IMR-90 (cell line): ENCODE data around the gene HMGCLL1.

Source experiments
- CHD1 ChIP-seq: IDR thresholded peaks from 2 replicates; pipeline ENCODE4 v1.6.1; 2012; ENCODE audit warnings: low read depth, low read length, improper control_type of control experiment
- CTCF ChIP-seq: conservative IDR thresholded peaks from 2 replicates; pipeline ENCODE4 v1.5.1; 2012; ENCODE audit warnings: mild to moderate bottlenecking, low read depth, low read length, improper control_type of control experiment
- MXI1 ChIP-seq: IDR thresholded peaks from 2 replicates; pipeline ENCODE4 v1.6.1; 2012; ENCODE audit warnings: low read depth, mild to moderate bottlenecking, low read length, moderate library complexity, borderline replicate concordance
- RFX5 ChIP-seq: IDR thresholded peaks from 2 replicates; pipeline ENCODE4 v1.8.0; 2012; ENCODE audit warnings: low read depth, mild to moderate bottlenecking, low read length, moderate library complexity

GRCh38 chr6:55576811-55577210 is 2.2 kb downstream of the HMGCLL1 start:
- TF ChIP-seq CTCF (no peak), RFX5 (no peak), MXI1 (no peak), CHD1 (no peak)
